ENCODE data around the gene CHKB. TPM values are rescaled to one million over a fixed set of nuclear protein-coding genes. Genes with fewer than 3 reads are reported as not detected.

Gene CHKB
- total and polyA plus RNA-seq, 2 of the 4 experiments (the other 2 are of a cell fraction): 8.1 to 36.9 TPM

- dilution Hi-C loops (cut with HindIII; ENCODE audit: low sequenced_read_pairs, unreplicated experiment) (no loop called here), intact Hi-C loops (cut with micrococcal nuclease) (no loop called here), in situ Hi-C loops (cut with MboI; ENCODE audit: low sequenced_read_pairs) (no loop called here)
- H3K9me3 ChIP-seq (ENCODE audit: control insufficient read depth, insufficient read depth, low read length): 0 out of 2 replicates have a peak, but pooled peaks cover 2% of the 10 kb centered on the region
- no peak overlapping the region for H3K14ac ChIP-seq (replicated peaks; ENCODE audit: low read depth, low read length)
- H4K20me1 ChIP-seq (ENCODE audit: insufficient read depth, low read length): peaks cover 10% of the 10 kb centered on the region
- no peak overlapping the region for H3K4me2 ChIP-seq (ENCODE audit: low read depth, low read length)
- CTCF ChIA-PET: no interaction called here
- H2AK9ac ChIP-seq (replicated peaks; ENCODE audit: low read depth, low read length, poor library complexity): no peak overlapping the region
- H3K23ac ChIP-seq (ENCODE audit: low read depth, low read length): no peak overlapping the region
- no peak overlapping the region for H3K18ac ChIP-seq (ENCODE audit: low read depth, low read length)
- 0 out of 2 replicates have a peak, but pooled peaks cover 6% of the 10 kb centered on the region for H3K9me1 ChIP-seq (ENCODE audit: insufficient read depth, low read length)
- H4K91ac ChIP-seq (ENCODE audit: insufficient read depth, low read depth, low read length): no peak overlapping the region
- 3% methylated on average over 36 of the region's 70 CpGs; no CpG with 5 or more reads in 1 of the 2 experiments for WGBS, 2 experiments (ENCODE audit: extremely low coverage in 2 of 2, insufficient read length in 1 of 2)
- H2AFZ ChIP-seq (replicated peaks; ENCODE audit: low read length, poor library complexity): no peak overlapping the region
- DNase-seq: no peak
- no peak overlapping the region for H2BK5ac ChIP-seq (ENCODE audit: low read depth, low read length, poor library complexity, severe bottlenecking)
- no peaks in the 10 kb centered on the region for H3K36me3 ChIP-seq (ENCODE audit: control insufficient read depth, insufficient read depth, low read length)
- peaks cover 69% of the 10 kb centered on the region for H3K27me3 ChIP-seq (ENCODE audit: control insufficient read depth, insufficient read depth, low read length)
- no peaks in the 10 kb centered on the region for H3K4me1 ChIP-seq (ENCODE audit: control insufficient read depth, insufficient read depth, low read length)
- no peak overlapping the region for H2BK20ac ChIP-seq (ENCODE audit: low read depth, low read length)
- H2BK120ac ChIP-seq (ENCODE audit: low read depth, low read length): no peak overlapping the region
- H3K27ac ChIP-seq (ENCODE audit: insufficient read depth, low read length): no peak overlapping the region
- BruUV-seq (replicated peaks): no TSS peak
- no peak overlapping the region for H4K8ac ChIP-seq (ENCODE audit: low read depth in 2 of 2, low read length in 2 of 2)
- no peak overlapping the region for H2BK15ac ChIP-seq (ENCODE audit: low read depth, low read length)
- TF ChIP-seq MXI1 (IDR thresholded peaks at IDR 0.05; ENCODE audit: borderline replicate concordance, low read depth, low read length) (no peak), SMC3 (IDR thresholded peaks at IDR 0.05; ENCODE audit: low read depth, low read length) (no peak), ELK1 (IDR thresholded peaks at IDR 0.05; ENCODE audit: borderline replicate concordance, low read depth, low read length) (no peak), CEBPB (IDR thresholded peaks at IDR 0.05; ENCODE audit: low read depth, low read length) (no peak), RAD21 (IDR thresholded peaks at IDR 0.05; ENCODE audit: low read length) (no peak), RFX5 (IDR thresholded peaks at IDR 0.05; ENCODE audit: low read depth, low read length) (no peak), MAFK (IDR thresholded peaks at IDR 0.05; ENCODE audit: low read depth, low read length) (no peak), FOS (IDR thresholded peaks at IDR 0.05; ENCODE audit: low read depth, low read length) (no peak), RCOR1 (IDR thresholded peaks at IDR 0.05; ENCODE audit: insufficient replicate concordance, low read length) (no peak), CHD1 (IDR thresholded peaks at IDR 0.05; ENCODE audit: low read depth, low read length) (no peak), MAZ (IDR thresholded peaks at IDR 0.05; ENCODE audit: borderline replicate concordance, low read depth, low read length) (no peak), USF2 (IDR thresholded peaks at IDR 0.05; ENCODE audit: low read depth, low read length) (no peak), CTCF (conservative IDR thresholded peaks at IDR 0.05; ENCODE audit: low read depth, low read length) (no peak), NFE2L2 (IDR thresholded peaks at IDR 0.05; ENCODE audit: low read depth, low read length) (no peak), POLR2A (IDR thresholded peaks at IDR 0.05; ENCODE audit: low read depth, low read length) (no peak), BHLHE40 (IDR thresholded peaks at IDR 0.05; ENCODE audit: low read depth, low read length) (no peak)
- no peaks in the 10 kb centered on the region for H3K79me1 ChIP-seq (ENCODE audit: low read depth in 1 of 2, low read length in 2 of 2)
- no peak overlapping the region for H2AK5ac ChIP-seq (ENCODE audit: low read depth, low read length)
- H4K5ac ChIP-seq (ENCODE audit: low read depth, low read length): no peak overlapping the region
- no peak overlapping the region for H3K4ac ChIP-seq (ENCODE audit: low read depth, low read length)
- no peak overlapping the region for H3K9ac ChIP-seq (ENCODE audit: low read depth, low read length)
- H3K56ac ChIP-seq (ENCODE audit: extremely low read depth, insufficient read depth, low read length): no peak overlapping the region
- no peak overlapping the region for H3K4me3 ChIP-seq (ENCODE audit: insufficient read depth, low read depth, low read length)
- no peak for ATAC-seq (ENCODE audit: low read depth)
- POLR2A ChIA-PET (ENCODE audit: unreplicated experiment): no interaction called here
These were observed 21.0 kb upstream of the CHKB start for GRCh38 chr22:50603511-50604255.
